ENCODE measurements around the gene STK40.

The STK40 gene

GRCh38 chr1:36306210-36306901 lies 79.4 kb downstream of the STK40 start, which contains the start of gene SH3D21:
Gene SH3D21 (plus strand): TSS chr1:36306368. CDS start chr1:36306421, 53 bp downstream.
- no peak for DNase-seq

GRCh38 chr1:36305915-36306209 lies 79.9 kb downstream of the STK40 start:
- no peak for DNase-seq

- DNase-seq: no peak
Observed at GRCh38 chr1:36304970-36305914, 80.5 kb downstream of the STK40 start.

GRCh38 chr1:36304521-36304920 lies 81.2 kb downstream of the STK40 start:
- DNase-seq: no peak

- no peak for DNase-seq
Observed at GRCh38 chr1:36303650-36304360, 81.9 kb downstream of the STK40 start.

GRCh38 chr1:36303244-36303643 lies 82.5 kb downstream of the STK40 start:
- DNase-seq: no peak

- no peak for DNase-seq
Observed at GRCh38 chr1:36301220-36301619, 84.5 kb downstream of the STK40 start.

GRCh38 chr1:36300526-36300925 lies 85.2 kb downstream of the STK40 start:
- DNase-seq: no peak

GRCh38 chr1:36298640-36299039 lies 87.1 kb downstream of the STK40 start:
- no peak for DNase-seq

- no peak for DNase-seq
Observed at GRCh38 chr1:36297062-36297461, 88.7 kb downstream of the STK40 start.

GRCh38 chr1:36295390-36295789 lies 90.3 kb downstream of the STK40 start:
- DNase-seq: no peak

All from NCI-H187 treated with DMSO at 0.1 percent for 48 hours (cell line).